GM19043 (cell line): Measurements from ENCODE around the gene ST3GAL6.

Experiments used
- ATAC-seq: cut with Tn5 transposase; IDR thresholded peaks from one replicate; pipeline ENCODE4 v1.9.1; 2021; ENCODE audit warnings: low read depth; ENCODE audit not compliant: unreplicated experiment

Gene ST3GAL6

GRCh38 chr3:98772022-98772421 is 8.9 kb downstream of the ST3GAL6 start:
- no peak for ATAC-seq

- ATAC-seq = no peak
Measured at GRCh38 chr3:98775459-98776139, 12.5 kb downstream of the ST3GAL6 start.

DNA sequence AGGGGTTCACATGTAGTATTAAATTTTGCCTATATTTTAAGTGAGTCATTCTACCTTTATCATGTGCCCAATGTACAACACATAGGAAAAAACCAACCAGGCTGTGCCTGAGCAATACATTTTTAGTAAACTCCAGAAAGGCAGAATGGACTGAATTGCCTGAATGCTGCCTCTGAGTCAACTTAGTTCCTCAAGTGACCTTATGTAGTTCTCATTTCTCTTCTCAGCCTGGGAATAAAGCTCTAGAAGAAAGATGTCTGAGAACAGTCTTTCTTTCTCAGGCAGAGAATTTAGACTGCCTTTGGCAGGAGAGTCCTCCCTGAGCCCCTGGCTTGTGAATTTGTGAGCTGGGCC is 13.0 kb downstream of the ST3GAL6 start:
- no peak for ATAC-seq

- ATAC-seq = no peak
Measured at GRCh38 chr3:98777286-98777685, 14.1 kb downstream of the ST3GAL6 start.

- ATAC-seq = no peak
Measured at GRCh38 chr3:98777801-98778220, 14.7 kb downstream of the ST3GAL6 start.

DNA sequence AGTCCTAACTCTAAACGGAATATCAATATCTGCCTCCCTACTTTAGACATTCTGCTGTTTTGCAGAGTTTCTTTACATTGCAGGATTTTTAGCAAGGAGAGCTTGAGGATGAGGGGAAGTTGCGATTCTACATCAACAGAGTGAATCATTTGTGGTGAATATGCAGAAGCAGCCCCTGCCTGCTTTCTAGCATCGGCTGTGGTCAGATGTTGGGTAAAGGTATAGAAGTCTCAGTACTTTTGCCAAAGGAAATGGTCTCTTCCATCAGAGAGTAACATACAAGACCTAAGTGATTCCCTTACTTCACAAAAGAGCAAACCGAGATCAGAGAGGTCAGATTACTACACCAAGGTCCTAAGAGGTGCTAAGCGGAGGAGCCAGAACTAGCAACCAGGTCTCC is 15.2 kb downstream of the ST3GAL6 start:
- ATAC-seq = no peak

GRCh38 chr3:98778852-98779413 is 15.8 kb downstream of the ST3GAL6 start:
- ATAC-seq = no peak

DNA sequence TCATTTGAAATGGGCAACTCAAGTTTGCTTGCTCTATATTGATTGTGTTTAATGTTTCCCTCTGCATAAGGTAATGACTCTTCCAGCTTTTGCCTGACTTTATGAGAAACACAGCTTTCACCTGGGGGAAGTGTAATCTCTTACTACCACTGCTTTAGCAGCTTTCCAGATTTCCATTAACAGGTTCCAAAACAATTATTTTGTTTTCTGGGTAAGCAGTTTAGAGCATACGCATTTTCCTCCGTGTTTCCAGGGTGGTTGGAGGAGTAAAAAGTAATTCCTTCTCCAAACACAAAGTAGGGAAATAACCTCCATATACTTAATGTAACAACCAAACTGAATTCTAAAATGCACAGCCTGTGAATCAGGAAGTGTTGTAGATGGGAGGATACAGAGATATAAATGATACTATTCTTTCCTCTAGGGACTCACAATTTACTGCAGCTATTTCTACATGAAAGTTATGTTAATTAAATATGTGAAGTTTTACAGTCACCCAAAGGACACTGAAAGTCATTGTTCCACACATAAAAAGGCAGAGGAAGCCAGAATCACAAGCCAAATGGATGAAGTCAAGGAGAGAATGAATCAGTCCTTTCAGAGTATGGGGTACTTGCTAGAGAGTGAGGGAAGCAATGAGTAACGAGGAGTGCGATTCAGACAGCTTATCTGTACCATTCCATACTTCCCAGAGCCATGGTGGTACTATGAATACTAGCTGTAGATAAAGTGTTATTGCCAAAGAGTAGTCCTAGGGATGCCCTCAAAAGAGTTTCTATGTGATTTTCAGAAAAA is 16.6 kb downstream of the ST3GAL6 start:
- no peak for ATAC-seq

DNA sequence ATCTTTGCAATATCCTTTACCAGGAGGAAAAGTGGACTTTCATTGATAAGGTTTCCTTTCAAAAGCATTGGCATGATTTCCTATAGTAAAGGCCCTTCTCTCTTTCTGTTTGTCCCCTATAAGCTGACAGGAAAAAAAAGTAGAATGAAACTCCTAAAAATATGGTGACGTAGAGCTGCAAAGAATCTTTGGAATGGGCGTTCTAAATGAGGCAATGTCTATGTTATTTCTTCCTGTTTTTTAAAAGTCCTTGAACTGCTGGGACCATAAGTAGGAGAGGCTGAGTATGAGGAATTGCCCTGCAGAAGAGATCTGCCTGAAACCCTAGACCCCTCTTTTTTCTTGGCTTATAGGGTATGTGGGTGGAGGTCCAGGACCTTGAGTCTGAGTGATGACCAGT is 17.2 kb downstream of the ST3GAL6 start:
- no peak for ATAC-seq

DNA sequence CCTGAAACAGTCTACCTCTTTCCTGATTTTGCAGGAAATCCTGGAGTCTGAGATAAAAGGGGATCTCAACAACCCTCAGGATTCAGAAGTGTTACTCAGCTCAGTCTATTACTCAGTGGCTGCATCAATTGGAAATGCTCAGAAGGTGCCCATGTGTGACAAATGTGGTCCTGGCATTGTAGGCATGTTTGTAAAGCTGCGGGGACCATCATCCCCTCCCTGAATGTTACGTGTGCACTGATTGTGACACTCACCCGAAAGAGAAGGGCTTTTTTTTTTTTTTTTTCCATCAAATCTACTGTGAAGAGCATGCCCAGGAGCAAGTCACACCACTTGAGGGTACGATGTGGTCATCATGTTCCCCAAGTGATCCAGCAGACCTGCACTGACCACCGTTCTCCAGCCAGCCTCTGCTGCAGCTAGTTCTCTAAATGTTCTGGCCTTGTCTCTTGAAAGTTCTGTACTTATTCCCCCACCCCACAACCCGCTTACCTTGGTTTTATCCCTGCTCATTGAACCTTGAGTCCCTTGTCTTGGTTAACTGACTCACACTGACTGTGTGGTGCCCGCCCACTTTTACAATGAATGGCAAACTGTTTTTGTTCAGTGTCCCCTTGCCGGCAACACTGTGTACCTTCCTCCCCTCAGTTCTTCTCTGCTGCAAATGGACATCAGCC is 19.8 kb downstream of the ST3GAL6 start:
- ATAC-seq = no peak

- no peak for ATAC-seq
Measured at GRCh38 chr3:98784042-98784441, 20.9 kb downstream of the ST3GAL6 start.

- ATAC-seq = no peak
Measured at GRCh38 chr3:98784666-98785600, 21.8 kb downstream of the ST3GAL6 start.

DNA sequence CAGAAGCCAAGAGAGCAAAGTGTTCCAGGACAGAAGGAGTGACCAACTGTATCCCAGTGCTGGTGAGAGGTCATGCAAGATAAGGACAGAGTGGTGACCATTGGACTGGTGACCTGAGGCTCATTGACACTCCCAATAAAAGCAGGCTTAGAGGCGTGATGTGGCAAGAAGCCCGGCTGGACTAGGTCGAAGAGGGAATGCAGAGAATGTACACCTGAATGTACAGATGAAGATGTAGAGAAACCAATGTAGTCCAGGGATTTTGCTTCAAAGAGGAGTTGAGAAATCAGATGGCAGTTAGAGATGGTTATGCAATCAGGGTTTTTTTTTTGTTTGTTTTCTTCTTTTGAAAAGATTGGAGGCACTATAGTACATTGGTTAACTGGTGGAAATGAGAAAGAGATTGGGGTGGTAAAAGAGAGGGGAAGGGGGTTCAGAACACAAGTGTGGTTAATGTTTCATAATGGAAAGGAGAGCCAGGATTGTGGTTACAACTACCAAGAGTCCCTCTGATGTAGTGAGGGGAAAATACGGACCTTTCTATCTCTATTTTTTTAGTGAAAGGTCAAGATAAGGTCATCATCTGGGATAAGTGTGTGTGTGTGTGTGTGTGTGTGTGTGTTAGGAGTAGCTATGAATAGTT is 23.3 kb downstream of the ST3GAL6 start:
- ATAC-seq = no peak

DNA sequence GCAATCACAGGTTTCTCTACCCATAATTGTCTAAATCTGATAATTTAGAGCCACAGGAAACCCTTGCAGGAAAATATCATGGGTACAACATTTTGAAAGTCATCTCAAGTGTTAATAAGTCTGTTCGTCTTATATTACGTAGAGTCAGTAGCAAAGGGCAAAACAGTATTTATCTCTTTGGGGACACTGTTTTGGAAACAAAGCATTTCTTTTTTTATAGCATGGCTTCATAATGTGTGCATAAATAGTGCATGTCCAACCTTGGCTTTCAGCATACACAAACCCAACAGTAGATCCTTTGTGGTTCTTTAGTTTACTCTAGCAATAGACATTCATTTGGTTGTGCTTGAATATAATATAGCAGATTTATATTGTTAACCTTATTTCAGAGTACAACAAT is 24.0 kb downstream of the ST3GAL6 start:
- ATAC-seq = no peak

DNA sequence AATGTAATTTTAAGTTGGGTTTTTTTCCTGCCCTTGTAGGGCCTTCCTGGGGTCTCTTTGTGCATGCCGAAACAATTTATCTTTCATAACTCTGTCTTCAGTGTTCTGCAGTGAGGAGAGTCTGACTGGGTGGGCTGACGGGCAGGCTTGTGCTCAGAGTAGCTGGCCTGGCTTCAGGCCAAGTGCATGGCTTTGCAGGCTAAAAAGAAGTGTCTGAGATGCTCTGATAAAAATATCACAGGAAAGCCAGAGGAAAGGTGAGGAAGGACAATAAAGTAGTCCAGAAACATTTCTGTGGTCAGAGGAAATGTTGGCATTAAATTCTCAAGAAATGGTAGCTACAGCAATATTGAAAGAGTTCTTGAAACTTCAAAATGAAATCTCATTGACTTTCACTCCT is 25.5 kb downstream of the ST3GAL6 start:
- no peak for ATAC-seq

DNA sequence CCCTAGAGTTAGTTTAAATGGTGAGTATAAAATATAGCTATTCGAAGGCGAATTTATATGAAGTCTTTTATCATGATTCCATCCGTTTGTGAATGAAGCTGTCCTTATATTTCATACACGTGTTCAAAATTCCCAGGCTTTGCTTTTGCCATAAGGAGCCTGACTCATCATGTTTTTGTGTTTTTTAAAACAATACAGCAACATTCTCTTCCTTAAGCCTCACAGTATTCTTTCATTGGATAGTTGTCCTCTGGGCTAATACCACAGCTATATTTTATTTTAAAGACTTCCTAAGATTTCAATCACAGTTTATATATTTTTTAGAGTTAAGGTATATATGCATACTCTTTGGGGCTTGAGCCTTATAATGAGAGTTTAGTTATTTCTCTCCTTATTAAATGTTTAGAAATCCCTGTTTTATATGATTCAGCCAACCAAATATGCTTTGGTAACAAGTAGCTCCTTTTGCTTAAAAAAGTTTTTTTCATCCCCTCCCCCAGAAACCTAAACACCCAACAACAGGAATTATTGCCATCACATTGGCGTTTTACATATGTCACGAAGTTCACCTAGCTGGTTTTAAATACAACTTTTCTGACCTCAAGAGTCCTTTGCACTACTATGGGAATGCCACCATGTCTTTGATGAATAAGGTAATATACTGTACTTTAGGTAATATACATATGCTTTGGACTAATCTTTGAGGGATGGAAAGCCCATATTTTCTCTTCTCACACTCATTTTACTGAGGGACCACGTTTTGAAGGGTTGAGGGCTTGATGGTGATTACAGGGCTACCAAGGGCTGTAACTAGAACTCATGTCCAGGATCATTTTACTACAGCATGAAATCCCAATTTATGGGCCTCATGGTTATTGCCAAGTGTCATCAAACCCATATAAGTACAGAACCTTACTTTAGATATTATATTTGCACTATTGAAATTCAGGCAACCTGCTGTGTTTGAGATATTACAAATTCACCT is 28.5 kb downstream of the ST3GAL6 start:
- no peak for ATAC-seq

DNA sequence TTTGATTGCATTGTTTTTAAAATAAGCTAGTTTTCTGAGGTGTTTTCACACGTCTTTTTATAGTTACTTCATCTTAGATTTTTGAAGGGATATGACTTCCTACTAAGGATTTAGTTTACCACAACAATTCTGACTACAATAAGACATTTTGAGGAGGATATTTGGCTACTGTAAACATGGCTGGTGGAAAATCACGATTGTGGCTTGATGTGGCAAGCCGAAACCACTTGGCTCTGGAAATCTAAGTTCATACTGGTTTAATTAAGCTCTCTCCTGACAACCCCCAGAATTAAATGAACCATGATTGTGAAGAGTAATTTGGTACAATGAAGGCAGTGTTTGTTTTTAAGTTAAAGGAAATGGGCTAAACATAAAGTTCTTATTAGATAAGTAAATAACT is 30.8 kb downstream of the ST3GAL6 start:
- no peak for ATAC-seq

GRCh38 chr3:98796334-98796733 is 33.2 kb downstream of the ST3GAL6 start:
- ATAC-seq = no peak

GRCh38 chr3:98797905-98798304 is 34.8 kb downstream of the ST3GAL6 start:
- ATAC-seq = no peak
